Fibroblast of lung (primary cell): ENCODE measurements around the gene SIAH2.

Experiments
- CTCF ChIP-seq, 2 donors: IDR thresholded peaks in 1 of 2; conservative IDR thresholded peaks in 1 of 2; 1 replicate in 1 of 2; 2 replicates in 1 of 2; pipeline ENCODE4 v1.5.1; 2011 to 2012; ENCODE audit warnings: low read length in 2 of 2, control low read depth in 1 of 2, inconsistent platforms in 1 of 2, low read depth in 1 of 2, mild to moderate bottlenecking in 1 of 2
- EZH2 ChIP-seq: IDR thresholded peaks from 2 replicates; pipeline ENCODE4 v1.5.1; 2012; ENCODE audit warnings: low read length, control low read depth, mild to moderate bottlenecking; ENCODE audit errors: missing control alignments

GRCh38 chr3:150803440-150803985, 40.5 kb upstream of the SIAH2 start:
- TF ChIP-seq CTCF (conservative IDR thresholded peaks at IDR 0.05 in 1 of 2, IDR thresholded peaks at IDR 0.05 in 1 of 2; ENCODE audit: low read depth in 1 of 2, low read length in 2 of 2) (no peak), EZH2 (no peak)
